OCI-LY7 (cell line): Measurements from ENCODE around the gene SCN4A. TPM values are rescaled to one million over a fixed set of nuclear protein-coding genes. Genes with fewer than 3 reads are reported as not detected.

Source experiments
- BruUV-seq: library from RNA; stranded (reverse); fragments of 400-500 nt; replicated peaks from 2 replicates; lab custom pipeline; 2021; lab: Mats Ljungman, UMichigan
- CTCF ChIA-PET: fragments of 300-600 bp; sonication (Branson Sonifier 250); formaldehyde crosslinking; loops from one replicate; lab custom pipeline; 2022; ENCODE audit warnings: antibody characterized with exemption; ENCODE audit not compliant: unreplicated experiment; lab: Charles Lee
- POLR2A ChIA-PET: fragments of 300-600 bp; sonication (Branson Sonifier 250); formaldehyde crosslinking; loops from one replicate; lab custom pipeline; 2022; ENCODE audit warnings: antibody characterized with exemption; lab: Charles Lee
- DNase-seq: peaks from one replicate; pipeline ENCODE4 v3.0.0-alpha.2; 2015; ENCODE audit warnings: low spot score
- H2AFZ ChIP-seq: fragments of 200-600 bp; sonication (generic), shearing (Covaris generic); 2 replicates; pipeline ENCODE4 v1.6.1; 2014; ENCODE audit warnings: mild to moderate bottlenecking, antibody characterized with exemption, low read length, moderate library complexity
- H3K27ac ChIP-seq: fragments of 200-600 bp; sonication (generic); 2 replicates; pipeline ENCODE4 v1.5.1; 2014; ENCODE audit warnings: mixed run types, low read depth, mild to moderate bottlenecking, moderate library complexity, low read length, inconsistent platforms; ENCODE audit not compliant: poor library complexity, severe bottlenecking
- H3K36me3 ChIP-seq: fragments of 200-600 bp; sonication (generic); 2 replicates; pipeline ENCODE4 v1.6.1; 2014; ENCODE audit warnings: mild to moderate bottlenecking, antibody characterized with exemption, low read length, moderate library complexity, mixed read lengths; ENCODE audit not compliant: insufficient read depth
- H3K4me1 ChIP-seq: fragments of 200-600 bp; sonication (generic); 2 replicates; pipeline ENCODE4 v1.5.1; 2014; ENCODE audit warnings: mild to moderate bottlenecking, low read length; ENCODE audit not compliant: insufficient read depth, poor library complexity, severe bottlenecking
- H3K4me2 ChIP-seq: fragments of 200-600 bp; sonication (generic); 2 replicates; pipeline ENCODE4 v1.6.1; 2014; ENCODE audit warnings: mild to moderate bottlenecking, low read length
- H3K4me3 ChIP-seq: fragments of 200-600 bp; sonication (generic); 2 replicates; pipeline ENCODE4 v1.5.1; 2014; ENCODE audit warnings: mild to moderate bottlenecking, low read depth, low read length; ENCODE audit not compliant: poor library complexity, severe bottlenecking
- H3K79me2 ChIP-seq: fragments of 200-600 bp; sonication (generic); 2 replicates; pipeline ENCODE4 v1.6.1; 2016; ENCODE audit warnings: low read depth, mild to moderate bottlenecking, low read length, moderate library complexity, mixed read lengths; ENCODE audit not compliant: insufficient read depth
- H3K9me2 ChIP-seq: fragments of 200-600 bp; sonication (generic); 2 replicates; pipeline ENCODE4 v1.6.1; 2016; ENCODE audit warnings: mild to moderate bottlenecking, low read length, mixed read lengths; ENCODE audit not compliant: insufficient read depth
- H3K9me3 ChIP-seq: fragments of 200-600 bp; sonication (generic); 2 replicates; pipeline ENCODE4 v1.6.1; 2014; ENCODE audit warnings: mild to moderate bottlenecking, mixed run types, low read length, mixed read lengths
- H4K20me1 ChIP-seq: fragments of 200-600 bp; sonication (generic); 2 replicates; pipeline ENCODE4 v1.6.1; 2014; ENCODE audit warnings: mild to moderate bottlenecking, antibody characterized with exemption, low read length, moderate library complexity, mixed read lengths; ENCODE audit not compliant: insufficient read depth
- CTCF ChIP-seq: fragments of 200-600 bp; sonication (generic); conservative IDR thresholded peaks from 2 replicates; pipeline ENCODE4 v1.5.1; 2014; ENCODE audit warnings: mild to moderate bottlenecking, antibody characterized with exemption, low read length, moderate library complexity, mixed read lengths
- EZH2phosphoT487 ChIP-seq: fragments of 200-600 bp; sonication (generic); IDR thresholded peaks from 2 replicates; pipeline ENCODE4 v1.6.1; 2018; ENCODE audit warnings: low read depth, borderline replicate concordance, mild to moderate bottlenecking, mixed run types, antibody characterized with exemption, low read length, moderate library complexity, mixed read lengths
- intact Hi-C: fragments of 100-400 bp; cut with micrococcal nuclease; formaldehyde crosslinking; loops from one replicate; pipeline ENCODE4 v1.10.0; 2022; ENCODE audit not compliant: unreplicated experiment
- total RNA-seq, 2 experiments: library from RNA; depleted of rRNA in 1 of 2; stranded (reverse); fragments of >200 nt in 1 of 2; shearing (Covaris generic) in 1 of 2; gene quantifications; 2 replicates each; pipeline ENCODE4 v1.2.3, GENCODE V29; 2014 to 2022

SCN4A gene
- total RNA-seq, 2 experiments from 2014 or later, result 6.4 to 9.0 TPM

DNA sequence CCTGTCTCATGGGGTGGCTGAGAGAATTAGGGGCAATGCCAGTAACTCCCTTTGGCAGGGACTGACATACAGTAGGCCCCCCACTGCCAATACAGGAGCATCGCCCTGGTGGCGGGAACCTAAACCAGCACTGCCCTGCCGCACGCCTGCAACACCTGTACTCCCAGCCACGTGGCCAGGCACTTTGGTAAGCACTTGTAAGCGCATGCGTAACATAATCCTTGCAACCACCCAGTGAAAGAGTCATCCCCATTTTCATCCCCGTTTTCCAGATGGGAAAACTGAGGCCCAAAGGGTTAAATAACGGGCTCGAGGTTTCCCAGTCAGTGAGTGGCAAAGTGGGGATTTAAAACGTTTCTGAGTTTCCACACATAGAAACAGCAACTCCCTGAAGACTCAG is 17.5 kb downstream of the SCN4A start:
- BruUV-seq, result no TSS peak
- Histone ChIP-seq H3K27ac (peak overlapping the region; percentile 89), H3K36me3 (no peaks in the 10 kb centered on the region), H4K20me1 (no peaks in the 10 kb centered on the region), H3K4me2 (peak overlapping the region; percentile 80), H3K79me2 (no peaks in the 10 kb centered on the region), H3K4me1 (peaks cover 42% of the 10 kb centered on the region), H2AFZ (peak overlapping the region; percentile 64; the same call in 1 of the 2 replicates), H3K9me3 (no peaks in the 10 kb centered on the region), H3K4me3 (peak overlapping the region; percentile 5), H3K9me2 (no peaks in the 10 kb centered on the region)
- ChIA-PET POLR2A (interaction anchor here (1.2 to 1.7 kb wide), 4 partner anchors 9 to 35 kb away, joined by 4 to 10 read pairs (median 6); partner anchors contain the start of gene CD79B), CTCF (interaction anchor here (0.7 to 2.2 kb wide), 4 partner anchors 9 to 58 kb away, joined by 3 to 17 read pairs (median 6); partner anchors contain the start of gene GH1)
- peak; percentile 45 for DNase-seq
- intact Hi-C loops, result loop anchor here (2.0 kb wide), 2 partner anchors 36 to 178 kb away; no protein-coding TSS in a partner anchor
- TF ChIP-seq CTCF, result no peak
- no peak for TF ChIP-seq EZH2phosphoT487

- Histone ChIP-seq H3K79me2 (no peaks in the 10 kb centered on the region), H3K36me3 (no peaks in the 10 kb centered on the region), H3K4me2 (peak overlapping the region; percentile 80), H2AFZ (peak overlapping the region; percentile 64), H3K27ac (peak overlapping the region; percentile 89), H3K4me3 (peak overlapping the region; percentile 44), H3K9me2 (no peaks in the 10 kb centered on the region), H4K20me1 (no peaks in the 10 kb centered on the region), H3K9me3 (no peaks in the 10 kb centered on the region), H3K4me1 (peaks cover 44% of the 10 kb centered on the region)
- intact Hi-C loops, result loop anchor here (2.0 kb wide), 2 partner anchors 36 to 178 kb away; no protein-coding TSS in a partner anchor
- CTCF ChIA-PET, result interaction anchor here (0.7 to 2.2 kb wide), 6 partner anchors 8 to 87 kb away, joined by 3 to 17 read pairs (median 5); partner anchors contain the start of gene GH1
- DNase-seq, result peak; percentile 91
- POLR2A ChIA-PET, result interaction anchor here (0.6 to 1.7 kb wide), 6 partner anchors 8 to 35 kb away, joined by 3 to 10 read pairs (median 4); partner anchors contain the start of gene CD79B
- BruUV-seq, result no TSS peak
- TF ChIP-seq EZH2phosphoT487 (no peak), CTCF (peak; percentile 73)
Observed at GRCh38 chr17:63954402-63955063, 18.2 kb downstream of the SCN4A start.
